SJCRH30 (cell line): Measurements from ENCODE around the gene ZNRD2. TPM values are rescaled to one million over a fixed set of nuclear protein-coding genes. Genes with fewer than 3 reads are reported as not detected.
"Not testable (repeated sequence)": the region's sequence is repeated elsewhere in the genome, so short reads cannot be mapped to it uniquely, and the experiment has no call there.

Experiments
- DNase-seq, 2 experiments: peaks; one replicate each; pipeline ENCODE4 v3.0.0-alpha.2; 2015 to 2020
- H3K27ac ChIP-seq: fragments of 250-450 bp; sonication (Bioruptor Pico); 2 replicates; pipeline ENCODE4 v1.5.1; 2020; ENCODE audit warnings: mild to moderate bottlenecking, moderate library complexity
- H3K27me3 ChIP-seq: fragments of 250-450 bp; sonication (Bioruptor Pico); 2 replicates; pipeline ENCODE4 v1.5.1; 2020; ENCODE audit warnings: mild to moderate bottlenecking, moderate library complexity
- H3K36me3 ChIP-seq: fragments of 250-450 bp; sonication (Bioruptor Pico); 2 replicates; pipeline ENCODE4 v1.5.1; 2020; ENCODE audit warnings: mild to moderate bottlenecking, moderate library complexity
- H3K4me1 ChIP-seq: fragments of 250-450 bp; sonication (Bioruptor Pico); 2 replicates; pipeline ENCODE4 v1.5.1; 2020; ENCODE audit warnings: mild to moderate bottlenecking, moderate library complexity
- H3K4me3 ChIP-seq: fragments of 250-450 bp; sonication (Bioruptor Pico); 2 replicates; pipeline ENCODE4 v1.5.1; 2020; ENCODE audit warnings: mild to moderate bottlenecking, moderate library complexity
- H3K9me3 ChIP-seq: fragments of 250-450 bp; sonication (Bioruptor Pico); replicated peaks from 2 replicates; pipeline ENCODE4 v1.5.1; 2020; ENCODE audit warnings: mild to moderate bottlenecking, moderate library complexity
- total RNA-seq: library from RNA; depleted of rRNA; stranded (reverse); fragments of >200 nt; shearing (Covaris generic); gene quantifications from 2 replicates; pipeline ENCODE4 v1.2.3, GENCODE V29; 2014

ZNRD2 gene
- total RNA-seq, 1 experiment from 2014 or later: 32.6 TPM

- H3K27me3 ChIP-seq: no peaks in the 10 kb centered on the region
- peak within 1 kb of the TSS; percentile 66 for H3K4me3 ChIP-seq
- H3K36me3 ChIP-seq: no peaks in the 10 kb centered on the region
- peaks cover 55% of the 10 kb centered on the region for H3K4me1 ChIP-seq
- H3K27ac ChIP-seq: peak within 1 kb of the TSS; percentile 71
- H3K9me3 ChIP-seq: no peaks in the 10 kb centered on the region
- DNase-seq: peak; percentile 64 to 74
Measured at GRCh38 chr11:65558002-65558929, 12.0 kb upstream of the ZNRD2 start, which contains the start of gene LTBP3. Gene LTBP3 (minus strand): TSS chr11:65558359. CDS start chr11:65557959, 400 bp downstream.

GRCh38 chr11:65558930-65559509 lies 11.3 kb upstream of the ZNRD2 start:
- H3K9me3 ChIP-seq: no peaks in the 10 kb centered on the region
- H3K27me3 ChIP-seq: no peaks in the 10 kb centered on the region
- peak overlapping the region; percentile 71 for H3K27ac ChIP-seq
- peak overlapping the region; percentile 66 for H3K4me3 ChIP-seq
- H3K4me1 ChIP-seq: peaks cover 55% of the 10 kb centered on the region
- peak in 1 of 2 experiments; percentile 29 for DNase-seq
- no peaks in the 10 kb centered on the region for H3K36me3 ChIP-seq

- peaks cover 55% of the 10 kb centered on the region for H3K4me1 ChIP-seq
- H3K27me3 ChIP-seq: no peaks in the 10 kb centered on the region
- DNase-seq: no peak
- H3K4me3 ChIP-seq: no peak overlapping the region
- H3K9me3 ChIP-seq: no peaks in the 10 kb centered on the region
- no peaks in the 10 kb centered on the region for H3K36me3 ChIP-seq
- peak overlapping the region; percentile 71; the same call in 1 of the 2 replicates for H3K27ac ChIP-seq
Measured at GRCh38 chr11:65559535-65559934, 10.7 kb upstream of the ZNRD2 start.

- H3K27ac ChIP-seq: peak overlapping the region; percentile 71; the same call in 1 of the 2 replicates
Measured at GRCh38 chr11:65559951-65560537, 10.2 kb upstream of the ZNRD2 start.

GRCh38 chr11:65560555-65561418 lies 9.5 kb upstream of the ZNRD2 start:
- H3K4me1 ChIP-seq: peaks cover 44% of the 10 kb centered on the region
- H3K36me3 ChIP-seq: no peaks in the 10 kb centered on the region
- H3K27ac ChIP-seq: peak overlapping the region; percentile 71; the same call in 1 of the 2 replicates
- H3K27me3 ChIP-seq: no peaks in the 10 kb centered on the region
- H3K4me3 ChIP-seq: no peak overlapping the region
- peak; percentile 80 to 82 for DNase-seq
- no peaks in the 10 kb centered on the region for H3K9me3 ChIP-seq

More at GRCh38 chr11:65559951-65560537, 10.2 kb upstream of the ZNRD2 start:
- peak in 1 of 2 experiments; percentile 57 for DNase-seq
- Histone ChIP-seq H3K27me3 (no peaks in the 10 kb centered on the region), H3K4me3 (no peak overlapping the region), H3K36me3 (no peaks in the 10 kb centered on the region), H3K9me3 (no peaks in the 10 kb centered on the region), H3K4me1 (peaks cover 51% of the 10 kb centered on the region)

- DNase-seq: no peak
- no peaks in the 10 kb centered on the region for H3K9me3 ChIP-seq
- no peak overlapping the region for H3K27ac ChIP-seq
- H3K4me3 ChIP-seq: no peak overlapping the region
- no peaks in the 10 kb centered on the region for H3K27me3 ChIP-seq
- peaks cover 35% of the 10 kb centered on the region for H3K4me1 ChIP-seq
- H3K36me3 ChIP-seq: no peaks in the 10 kb centered on the region
Measured at GRCh38 chr11:65562020-65562419, 8.3 kb upstream of the ZNRD2 start.

- Histone ChIP-seq H3K4me1 (peaks cover 32% of the 10 kb centered on the region), H3K27ac (no peak overlapping the region), H3K27me3 (no peaks in the 10 kb centered on the region)
Measured at GRCh38 chr11:65562788-65563187, 7.5 kb upstream of the ZNRD2 start.

GRCh38 chr11:65563601-65564000 lies 6.7 kb upstream of the ZNRD2 start:
- Histone ChIP-seq H3K9me3 (no peaks in the 10 kb centered on the region), H3K27me3 (no peaks in the 10 kb centered on the region), H3K4me3 (no peak overlapping the region), H3K36me3 (no peaks in the 10 kb centered on the region), H3K4me1 (peaks cover 31% of the 10 kb centered on the region), H3K27ac (no peak overlapping the region)
- DNase-seq: no peak

More at GRCh38 chr11:65562788-65563187, 7.5 kb upstream of the ZNRD2 start:
- H3K36me3 ChIP-seq: no peaks in the 10 kb centered on the region
- no peak for DNase-seq
- no peaks in the 10 kb centered on the region for H3K9me3 ChIP-seq
- no peak overlapping the region for H3K4me3 ChIP-seq

GRCh38 chr11:65564879-65565559 lies 5.3 kb upstream of the ZNRD2 start:
- not testable (repeated sequence) for H3K36me3 ChIP-seq, DNase-seq, H3K9me3 ChIP-seq, H3K4me3 ChIP-seq, H3K27me3 ChIP-seq, H3K27ac ChIP-seq
- H3K4me1 ChIP-seq: peaks cover 21% of the 10 kb centered on the region

GRCh38 chr11:65565624-65566453 lies 4.4 kb upstream of the ZNRD2 start:
- Histone ChIP-seq H3K36me3 (no peaks in the 10 kb centered on the region), H3K27ac (no peak overlapping the region), H3K4me1 (peaks cover 13% of the 10 kb centered on the region), H3K9me3 (no peaks in the 10 kb centered on the region), H3K27me3 (no peaks in the 10 kb centered on the region), H3K4me3 (no peak overlapping the region)
- DNase-seq: no peak

GRCh38 chr11:65569164-65569972 lies 909 bp upstream of the ZNRD2 start:
- H3K27ac ChIP-seq: peak overlapping the region; percentile 10; the same call in 1 of the 2 replicates
- peaks cover 17% of the 10 kb centered on the region for H3K4me1 ChIP-seq
- H3K36me3 ChIP-seq: no peaks in the 10 kb centered on the region
- DNase-seq: no peak
- H3K9me3 ChIP-seq: no peaks in the 10 kb centered on the region
- peak overlapping the region; percentile 88 for H3K4me3 ChIP-seq
- no peaks in the 10 kb centered on the region for H3K27me3 ChIP-seq

- DNase-seq: no peak
- Histone ChIP-seq H3K4me1 (peaks cover 25% of the 10 kb centered on the region), H3K9me3 (no peaks in the 10 kb centered on the region), H3K27me3 (no peaks in the 10 kb centered on the region), H3K36me3 (no peaks in the 10 kb centered on the region), H3K4me3 (no peak overlapping the region; the same call in 1 of the 2 replicates), H3K27ac (no peak overlapping the region)
Measured at GRCh38 chr11:65571420-65571819, 1.1 kb downstream of the ZNRD2 start.
